Prostate gland (tissue), 2 donors: ENCODE results near the gene SEMA6A.

ENCODE experiments used
- CTCF ChIP-seq, 4 experiments: fragments of 200-600 bp in 2 of 4; fragments of 450-650 bp in 2 of 4; sonication (generic) in 2 of 4; IDR thresholded peaks; 1 replicate in 3 of 4; 2 replicates in 1 of 4; pipeline ENCODE4 v1.5.1; 2016 to 2019; ENCODE audit warnings: antibody characterized with exemption in 4 of 4, mild to moderate bottlenecking in 2 of 4, moderate library complexity in 2 of 4
- POLR2A ChIP-seq: fragments of 450-650 bp; IDR thresholded peaks from one replicate; pipeline ENCODE4 v1.6.1; 2016; ENCODE audit warnings: antibody characterized with exemption, mild to moderate bottlenecking
- POLR2AphosphoS5 ChIP-seq: sonication (generic); formaldehyde crosslinking; IDR thresholded peaks from one replicate; pipeline ENCODE4 v1.6.1; 2017; ENCODE audit warnings: antibody characterized with exemption

GRCh38 chr5:116424258-116424615 lies 150.4 kb downstream of the SEMA6A start:
- TF ChIP-seq CTCF (IDR thresholded peaks at IDR 0.05) = no peak
- TF ChIP-seq POLR2A = no peak
- TF ChIP-seq POLR2AphosphoS5 = no peak
